ENCODE measurements around the gene ELMO1.

- TF ChIP-seq, protein P1, sequence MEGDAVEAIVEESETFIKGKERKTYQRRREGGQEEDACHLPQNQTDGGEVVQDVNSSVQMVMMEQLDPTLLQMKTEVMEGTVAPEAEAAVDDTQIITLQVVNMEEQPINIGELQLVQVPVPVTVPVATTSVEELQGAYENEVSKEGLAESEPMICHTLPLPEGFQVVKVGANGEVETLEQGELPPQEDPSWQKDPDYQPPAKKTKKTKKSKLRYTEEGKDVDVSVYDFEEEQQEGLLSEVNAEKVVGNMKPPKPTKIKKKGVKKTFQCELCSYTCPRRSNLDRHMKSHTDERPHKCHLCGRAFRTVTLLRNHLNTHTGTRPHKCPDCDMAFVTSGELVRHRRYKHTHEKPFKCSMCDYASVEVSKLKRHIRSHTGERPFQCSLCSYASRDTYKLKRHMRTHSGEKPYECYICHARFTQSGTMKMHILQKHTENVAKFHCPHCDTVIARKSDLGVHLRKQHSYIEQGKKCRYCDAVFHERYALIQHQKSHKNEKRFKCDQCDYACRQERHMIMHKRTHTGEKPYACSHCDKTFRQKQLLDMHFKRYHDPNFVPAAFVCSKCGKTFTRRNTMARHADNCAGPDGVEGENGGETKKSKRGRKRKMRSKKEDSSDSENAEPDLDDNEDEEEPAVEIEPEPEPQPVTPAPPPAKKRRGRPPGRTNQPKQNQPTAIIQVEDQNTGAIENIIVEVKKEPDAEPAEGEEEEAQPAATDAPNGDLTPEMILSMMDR (IDR thresholded peaks at IDR 0.05) = no peak
- no peak for TF ChIP-seq POLR2A (IDR thresholded peaks at IDR 0.05)
These were observed 31.6 kb downstream of the ELMO1 start for GRCh38 chr7:37417107-37417474.

Measured in adrenal gland (tissue), 5 donors.